Adrenal gland (tissue), 19 donors: ENCODE results near the gene SLC5A7. TPM values are rescaled to one million over a fixed set of nuclear protein-coding genes. Genes with fewer than 3 reads are reported as not detected.

Experiments
- DNase-seq, 7 donors: peaks; one replicate each; pipeline ENCODE4 v3.0.0-alpha.2; 2019 to 2020
- H3K27ac ChIP-seq, 5 donors: fragments of 200-600 bp; sonication (generic) in 4 of 5; 1 replicate in 3 of 5; 2 replicates in 2 of 5; pipeline versions ENCODE4 v1.5.1 to v1.8.0; 2016 to 2020; ENCODE audit warnings: mild to moderate bottlenecking in 1 of 5
- H3K27me3 ChIP-seq: fragments of 200-600 bp; 2 replicates; pipeline ENCODE4 v1.8.0; 2021
- H3K36me3 ChIP-seq, 2 donors: fragments of 200-600 bp; replicated peaks in 1 of 2; 1 replicate in 1 of 2; 2 replicates in 1 of 2; pipeline versions ENCODE4 v1.5.1 to v1.8.0; 2018 to 2022
- H3K4me1 ChIP-seq, 2 donors: fragments of 200-600 bp; replicated peaks in 1 of 2; 1 replicate in 1 of 2; 2 replicates in 1 of 2; pipeline versions ENCODE4 v1.5.1 to v1.8.0; 2018 to 2021
- H3K4me3 ChIP-seq, 4 donors: fragments of 200-600 bp; sonication (generic) in 3 of 4; one replicate each; pipeline ENCODE4 v1.5.1; 2016 to 2018
- H3K9me3 ChIP-seq, 3 donors: fragments of 200-600 bp; sonication (generic) in 1 of 3; replicated peaks in 1 of 3; 1 replicate in 2 of 3; 2 replicates in 1 of 3; pipeline versions ENCODE4 v1.5.1 to v1.8.0; 2016 to 2021
- POLR2A ChIP-seq, 2 donors: fragments of 450-650 bp; IDR thresholded peaks; one replicate each; pipeline ENCODE4 v1.6.1; 2017; ENCODE audit warnings: antibody characterized with exemption in 2 of 2, mild to moderate bottlenecking in 2 of 2, moderate library complexity in 1 of 2
- WGBS, 4 donors: extraction: QIAGEN DNeasy Blood & Tissue Kit in 2 of 4; methylation state at CpG; one replicate each; pipeline versions ENCODE4 v1.1.5 to v1.1.7; 2013 to 2017; 5-methylcytosine and 5-hydroxymethylcytosine counted together
- intact Hi-C, 2 donors: fragments of 100-400 bp; cut with DNase I; formaldehyde crosslinking; loops; one replicate each; pipeline versions ENCODE4 v1.14.1 to v1.15.0; 2022 to 2023
- long read RNA-seq, 10 donors: library from polyadenylated mRNA in 3 of 10; unstranded in 2 of 10; stranded (forward) in 1 of 10; transcript quantifications; one replicate each; pipeline ENCODE4 v2.0.0 and lab custom pipeline, GENCODE V29; 2021 to 2026
- polyA plus RNA-seq, 3 donors: library from polyadenylated mRNA; stranded (reverse); fragments of 200-250 nt in 2 of 3; fragments of 350-450 nt in 1 of 3; fragmentation: Illumina TruSeq in 1 of 3; extraction: RNeasy Lipid Tissue Mini Kit (QIAGEN cat#74804) in 1 of 3; gene quantifications; one replicate each; pipeline ENCODE4 v1.2.3, GENCODE V29; 2013 to 2014
- total RNA-seq, 9 donors: library from RNA; depleted of rRNA in 4 of 9; stranded (reverse); fragments of >200 nt in 4 of 9; fragments of 120-200 nt in 1 of 9; fragmentation: NEBNext Ultra II Directional in 1 of 9; extraction: Animal tissue kit (Norgen Biotek cat#: 25700) in 1 of 9; gene quantifications; one replicate each; pipeline versions ENCODE4 v1.1.0 to v1.2.4, GENCODE V29; 2013 to 2023
- TF ChIP-seq, protein P1 (sequence below), 6 experiments: fragments of 450-650 bp in 4 of 6; fragments of 200-600 bp in 2 of 6; sonication (generic) in 1 of 6; IDR thresholded peaks; 1 replicate in 5 of 6; 2 replicates in 1 of 6; pipeline versions ENCODE4 v1.5.1 to v1.8.0; 2016 to 2021; ENCODE audit warnings: antibody characterized with exemption in 6 of 6, mild to moderate bottlenecking in 2 of 6, moderate library complexity in 1 of 6
- donor health status: healthy with polysubstance abuse.
- donor health status: Bipolar disorder and iron deficiency.
- donor health status: DM: yes; HTN: yes; CAD: no.
- donor health status: DM: no; HTN: no; CAD: no.
- donor health status: DM: no; HTN: no; CAD: no.
- donor health status: DM: yes; HTN: yes; CAD: no.

SLC5A7 gene
- total RNA-seq (1 to 10 TPM in 2 of 9 donors, under 1 TPM in 5, not detected in 2; 0.06 to 1.9 (median 0.90) TPM), polyA plus RNA-seq (under 1 TPM; 0.08 to 0.53 (median 0.51) TPM)
- long read RNA-seq, donor 1, result 0 reads
- long read RNA-seq, donor 2, result 0 reads
- long read RNA-seq, donor 3, result 0 reads
- long read RNA-seq, donor 4, result 0 reads
- long read RNA-seq, donor 5, full-length matches to known transcripts, result 1 of 2 reads
- long read RNA-seq, donor 5, partial matches to known transcripts, result 0 of 2 reads
- long read RNA-seq, donor 5, other reads (novel, unspliced or antisense), result 1 of 2 reads
- long read RNA-seq, donor 6, result 0 reads
- long read RNA-seq, donor 7, result 0 reads
- long read RNA-seq, donor 8, result 0 reads
- long read RNA-seq, donor 9, result 0 reads
- long read RNA-seq, donor 10, result 0 reads

DNA sequence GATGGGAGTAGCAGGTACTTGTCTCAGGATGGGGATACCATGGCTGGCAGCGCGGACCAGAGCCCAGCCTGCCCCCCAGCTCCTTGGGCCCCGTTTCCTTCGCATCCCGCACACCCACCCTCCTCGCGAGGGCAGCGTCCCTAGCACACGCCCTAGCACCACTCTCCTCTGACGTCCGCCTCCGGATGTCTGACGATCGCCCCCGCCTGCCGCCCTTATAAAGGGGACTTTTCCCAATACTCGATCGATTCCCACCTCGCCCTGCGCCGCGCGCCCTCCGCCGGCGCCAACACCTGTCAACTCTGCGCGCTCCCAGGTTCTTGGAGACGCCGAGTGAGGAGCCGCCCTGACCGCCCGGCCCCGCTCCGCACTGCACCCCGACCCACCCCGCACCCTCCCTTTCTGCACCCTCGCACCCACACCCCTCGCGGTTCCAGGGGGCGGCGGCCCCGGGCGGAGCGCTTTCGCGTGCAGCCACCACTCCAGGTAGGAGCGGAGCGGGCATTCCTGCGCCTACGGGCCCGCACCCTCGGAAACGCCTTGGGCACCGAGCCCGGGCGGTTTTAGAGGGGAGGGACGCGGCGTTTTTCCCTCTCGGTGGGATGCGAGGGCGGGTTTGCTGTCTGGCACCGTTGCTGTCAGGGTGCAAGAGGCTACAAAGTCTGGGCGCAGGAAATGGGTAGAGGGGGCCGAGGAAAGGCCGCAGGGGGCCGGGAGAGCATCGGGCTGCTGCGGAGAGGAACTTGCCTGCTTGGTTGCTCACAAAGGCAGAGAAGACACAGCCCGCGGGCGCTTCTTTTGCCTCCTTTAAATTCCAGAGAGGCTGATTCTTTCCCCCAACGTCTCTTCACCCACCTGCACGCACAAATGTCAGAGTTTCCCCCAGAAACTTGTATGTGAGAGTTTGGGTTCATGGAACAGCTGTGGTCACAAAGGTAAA lies at the start of gene SLC5A7:
Gene SLC5A7 (plus strand): TSS at position 247 of the 940 bp plus-strand sequence. CDS start 1,632 bp downstream, outside the sequence.
- TF ChIP-seq, protein P1, sequence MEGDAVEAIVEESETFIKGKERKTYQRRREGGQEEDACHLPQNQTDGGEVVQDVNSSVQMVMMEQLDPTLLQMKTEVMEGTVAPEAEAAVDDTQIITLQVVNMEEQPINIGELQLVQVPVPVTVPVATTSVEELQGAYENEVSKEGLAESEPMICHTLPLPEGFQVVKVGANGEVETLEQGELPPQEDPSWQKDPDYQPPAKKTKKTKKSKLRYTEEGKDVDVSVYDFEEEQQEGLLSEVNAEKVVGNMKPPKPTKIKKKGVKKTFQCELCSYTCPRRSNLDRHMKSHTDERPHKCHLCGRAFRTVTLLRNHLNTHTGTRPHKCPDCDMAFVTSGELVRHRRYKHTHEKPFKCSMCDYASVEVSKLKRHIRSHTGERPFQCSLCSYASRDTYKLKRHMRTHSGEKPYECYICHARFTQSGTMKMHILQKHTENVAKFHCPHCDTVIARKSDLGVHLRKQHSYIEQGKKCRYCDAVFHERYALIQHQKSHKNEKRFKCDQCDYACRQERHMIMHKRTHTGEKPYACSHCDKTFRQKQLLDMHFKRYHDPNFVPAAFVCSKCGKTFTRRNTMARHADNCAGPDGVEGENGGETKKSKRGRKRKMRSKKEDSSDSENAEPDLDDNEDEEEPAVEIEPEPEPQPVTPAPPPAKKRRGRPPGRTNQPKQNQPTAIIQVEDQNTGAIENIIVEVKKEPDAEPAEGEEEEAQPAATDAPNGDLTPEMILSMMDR (IDR thresholded peaks at IDR 0.05), result no peak
- TF ChIP-seq POLR2A (IDR thresholded peaks at IDR 0.05), result no peak
- no peaks in the 10 kb centered on the region for H3K36me3 ChIP-seq
- intact Hi-C loops, result no loop called here
- H3K9me3 ChIP-seq, result no peaks in the 10 kb centered on the region
- no peak for DNase-seq
- H3K4me1 ChIP-seq, result no peaks in the 10 kb centered on the region
- no peak within 1 kb of the TSS for H3K27ac ChIP-seq
- H3K27me3 ChIP-seq, result peaks cover 12% of the 10 kb centered on the region
- H3K4me3 ChIP-seq, result no peak within 1 kb of the TSS
- 3 to 10% (median 6%) methylated on average over 26 to 75 of the region's 75 CpGs for WGBS, 4 donors

DNA sequence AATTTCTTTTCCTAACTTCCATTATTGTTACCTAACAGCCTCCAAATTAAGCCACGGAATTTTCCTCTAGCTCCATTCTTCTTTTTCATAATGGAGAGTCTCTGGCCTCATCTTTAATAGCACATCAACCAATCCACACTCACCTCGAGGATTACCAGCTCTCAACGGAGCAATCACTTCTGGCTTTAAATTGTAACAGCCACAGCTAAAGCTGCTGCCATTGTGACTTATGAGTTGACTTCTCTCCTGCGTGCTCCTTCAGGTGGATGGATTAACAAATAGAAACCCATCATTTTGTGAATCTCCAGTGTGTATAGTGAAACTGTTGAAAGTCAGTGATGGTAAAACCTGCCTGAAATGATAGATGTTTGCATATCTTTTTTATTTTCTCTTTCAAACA lies 24.9 kb upstream of the SLC5A7 start:
- no peak for DNase-seq
- intact Hi-C loops, result no loop called here
- Histone ChIP-seq H3K4me1 (no peaks in the 10 kb centered on the region), H3K9me3 (no peaks in the 10 kb centered on the region), H3K27ac (no peak overlapping the region), H3K36me3 (no peaks in the 10 kb centered on the region), H3K27me3 (no peaks in the 10 kb centered on the region), H3K4me3 (no peak overlapping the region)
- no peak for TF ChIP-seq POLR2A (IDR thresholded peaks at IDR 0.05)
- TF ChIP-seq, protein P1 (IDR thresholded peaks at IDR 0.05), result no peak
- 49 to 53% (median 51%) methylated on average over 4 of the region's 4 CpGs for WGBS, 4 donors

DNA sequence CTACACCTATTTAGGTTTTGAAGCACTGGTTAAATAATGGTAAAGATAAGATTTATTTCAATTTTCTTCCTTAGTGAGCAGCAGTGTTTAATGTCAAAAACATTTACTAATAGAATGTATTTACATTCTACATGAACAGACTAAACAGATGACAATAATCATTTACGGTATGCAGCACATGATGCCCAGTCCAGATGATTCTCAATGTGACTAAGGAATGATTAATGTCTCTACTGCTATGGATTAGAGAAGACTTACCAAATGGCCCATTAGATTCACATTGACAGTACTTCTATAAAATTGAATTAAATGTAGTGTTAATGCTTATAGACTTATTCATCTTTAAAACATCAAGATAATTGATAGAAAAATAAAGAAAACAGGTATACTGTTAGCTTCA lies 22.1 kb upstream of the SLC5A7 start:
- intact Hi-C loops, result no loop called here
- H3K36me3 ChIP-seq, result no peaks in the 10 kb centered on the region
- no peaks in the 10 kb centered on the region for H3K27me3 ChIP-seq
- DNase-seq, result no peak
- H3K27ac ChIP-seq, result no peak overlapping the region
- 79 to 92% (median 83%) methylated on average over 1 of the region's 1 CpG for WGBS, 4 donors
- H3K4me3 ChIP-seq, result no peak overlapping the region
- H3K9me3 ChIP-seq, result no peaks in the 10 kb centered on the region
- H3K4me1 ChIP-seq, result no peaks in the 10 kb centered on the region
- TF ChIP-seq, protein P1 (IDR thresholded peaks at IDR 0.05), result no peak
- TF ChIP-seq POLR2A (IDR thresholded peaks at IDR 0.05), result no peak

DNA sequence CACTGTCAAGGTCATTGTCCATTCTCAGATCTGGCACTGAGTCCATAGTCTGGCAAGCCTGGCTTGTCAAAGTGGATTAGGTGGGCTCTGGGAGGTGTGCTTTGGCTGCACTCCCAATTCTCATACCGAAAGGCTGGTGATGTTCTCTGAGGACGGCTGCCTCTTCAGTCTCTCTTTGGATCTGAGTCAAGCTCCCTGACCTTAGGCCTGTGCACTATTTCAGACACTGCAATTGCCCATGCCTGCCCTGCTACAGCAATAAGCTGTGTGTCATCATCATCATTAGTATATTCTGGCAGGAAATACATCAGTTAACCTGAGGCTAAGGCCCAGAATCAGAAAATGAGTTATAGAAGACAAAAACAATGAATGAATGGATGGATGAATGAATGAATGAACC lies 1.6 kb upstream of the SLC5A7 start:
- WGBS, 4 donors, result 40 to 58% (median 47%) methylated on average over 2 of the region's 2 CpGs; no CpG with 5 or more reads in 1 of the 4 donors
- no peak for TF ChIP-seq POLR2A (IDR thresholded peaks at IDR 0.05)
- TF ChIP-seq, protein P1 (IDR thresholded peaks at IDR 0.05), result no peak

More for the DNA sequence above, 1.6 kb upstream of the SLC5A7 start:
- H3K9me3 ChIP-seq, result no peaks in the 10 kb centered on the region
- H3K27ac ChIP-seq, result no peak overlapping the region
- peak in 1 of 7 donors; percentile 1 for DNase-seq
- intact Hi-C loops, result no loop called here
- no peaks in the 10 kb centered on the region for H3K36me3 ChIP-seq
- peaks cover 12% of the 10 kb centered on the region for H3K27me3 ChIP-seq
- no peak overlapping the region for H3K4me3 ChIP-seq
- H3K4me1 ChIP-seq, result no peaks in the 10 kb centered on the region
